K562 (cell line): ENCODE measurements around the gene NDUFS8. TPM values are rescaled to one million over a fixed set of nuclear protein-coding genes. Genes with fewer than 3 reads are reported as not detected.

ENCODE experiments used
- EP300 ChIP-seq: IDR thresholded peaks from 2 replicates; pipeline ENCODE4 v1.6.1; 2012; ENCODE audit warnings: low read length, improper control_type of control experiment
- ESRRA ChIP-seq: fragments of 450-650 bp; IDR thresholded peaks from 2 replicates; pipeline ENCODE4 v1.6.1; 2014; ENCODE audit warnings: low read depth, mild to moderate bottlenecking, moderate library complexity, borderline replicate concordance
- FOS ChIP-seq: IDR thresholded peaks from 3 replicates; pipeline ENCODE4 v1.6.1; 2011; ENCODE audit not compliant: insufficient read length; ENCODE audit errors: extremely low read depth
- FOXA3 ChIP-seq, 2 experiments: fragments of 450-650 bp in 1 of 2; sonication (generic) in 1 of 2; formaldehyde crosslinking; IDR thresholded peaks in 1 of 2; conservative IDR thresholded peaks in 1 of 2; 2 replicates each; pipeline versions ENCODE4 v1.4.0 to v1.8.0; 2020 to 2022; ENCODE audit warnings: mild to moderate bottlenecking in 2 of 2, missing genetic modification reagents in 1 of 2
- HDAC6 ChIP-seq: IDR thresholded peaks from 2 replicates; pipeline ENCODE4 v1.6.1; 2012; ENCODE audit warnings: low read depth, mild to moderate bottlenecking, control low read depth, inconsistent platforms, low read length, moderate library complexity
- HNRNPL ChIP-seq: fragments of 200-400 bp; formaldehyde crosslinking; IDR thresholded peaks from 2 replicates; pipeline ENCODE4 v1.6.1; 2017; ENCODE audit warnings: low read depth, mild to moderate bottlenecking, low read length
- LARP7 ChIP-seq: fragments of 450-650 bp; IDR thresholded peaks from 2 replicates; pipeline ENCODE4 v1.6.1; 2016
- MAFF ChIP-seq: IDR thresholded peaks from 2 replicates; pipeline ENCODE4 v1.6.1; 2012; ENCODE audit warnings: low read length, improper control_type of control experiment
- MAFG ChIP-seq: fragments of 450-650 bp; conservative IDR thresholded peaks from 2 replicates; pipeline ENCODE4 v1.6.1; 2016; ENCODE audit warnings: missing genetic modification characterization, missing compliant biosample characterization
- MTA3 ChIP-seq: fragments of 450-650 bp; formaldehyde crosslinking; IDR thresholded peaks from 2 replicates; pipeline ENCODE4 v1.6.1; 2017; ENCODE audit warnings: mild to moderate bottlenecking, borderline replicate concordance
- NELFE ChIP-seq: IDR thresholded peaks from 2 replicates; pipeline ENCODE4 v1.6.1; 2011; ENCODE audit warnings: mild to moderate bottlenecking; ENCODE audit not compliant: insufficient read depth, insufficient read length
- SMARCA4 ChIP-seq: fragments of 450-650 bp; IDR thresholded peaks from 2 replicates; pipeline ENCODE4 v1.6.1; 2016
- TFAM ChIP-seq: fragments of 250-450 bp; sonication (Bioruptor Pico); conservative IDR thresholded peaks from 2 replicates; pipeline ENCODE4 v1.5.0; 2021; ENCODE audit warnings: mild to moderate bottlenecking, moderate library complexity
- ZBTB17 ChIP-seq: fragments of 450-650 bp; formaldehyde crosslinking; IDR thresholded peaks from 2 replicates; pipeline ENCODE4 v1.4.0; 2020; ENCODE audit warnings: mild to moderate bottlenecking
- ZNF217 ChIP-seq: sonication (generic); formaldehyde crosslinking; IDR thresholded peaks from 2 replicates; pipeline ENCODE4 v1.8.0; 2022; ENCODE audit warnings: mild to moderate bottlenecking, missing genetic modification reagents
- ZNF24 ChIP-seq: fragments of 450-650 bp; IDR thresholded peaks from 2 replicates; pipeline ENCODE4 v1.6.1; 2016
- ZNF311 ChIP-seq: fragments of 250-450 bp; sonication (Bioruptor Pico); IDR thresholded peaks from 2 replicates; pipeline ENCODE4 v1.4.0; 2020; ENCODE audit warnings: mild to moderate bottlenecking, moderate library complexity
- ZNF431 ChIP-seq: sonication (generic); formaldehyde crosslinking; IDR thresholded peaks from 2 replicates; pipeline ENCODE4 v1.8.0; 2022; ENCODE audit warnings: mild to moderate bottlenecking, missing genetic modification reagents
- ZNF695 ChIP-seq: fragments of 450-650 bp; formaldehyde crosslinking; IDR thresholded peaks from 2 replicates; pipeline ENCODE4 v1.4.0; 2020; ENCODE audit warnings: mild to moderate bottlenecking, moderate library complexity
- ZNF76 ChIP-seq: fragments of 250-450 bp; sonication (Bioruptor Pico); IDR thresholded peaks from 2 replicates; pipeline ENCODE4 v1.4.0; 2020; ENCODE audit warnings: mild to moderate bottlenecking, moderate library complexity, borderline replicate concordance
- ZNF77 ChIP-seq: fragments of 250-450 bp; sonication (Bioruptor Pico); IDR thresholded peaks from 2 replicates; pipeline ENCODE4 v1.5.0; 2020
- polyA plus RNA-seq, 8 experiments: library from polyadenylated mRNA; depleted of rRNA in 4 of 8; stranded (reverse) in 5 of 8; unstranded in 3 of 8; fragments of >200 nt; fragmentation: Nextera tagmentation in 2 of 8; fragmentation: Illumina TruSeq in 1 of 8; extraction: Ambion mirVana in 2 of 8; extraction: Trizol in 1 of 8; gene quantifications; 2 replicates each; pipeline versions ENCODE4 v1.2.1 to v1.2.3, GENCODE V29; 2011 to 2014; ENCODE audit warnings: inconsistent platforms in 1 of 8, missing spikeins in 1 of 8
- total RNA-seq, 7 experiments: library from RNA; depleted of rRNA in 6 of 7; stranded (reverse); fragments of >200 nt in 6 of 7; fragmentation: Illumina TruSeq in 2 of 7; extraction: Trizol in 2 of 7; gene quantifications; 2 replicates each; pipeline versions ENCODE4 v1.2.1 to v1.2.3, GENCODE V29; 2011 to 2021; ENCODE audit warnings: low replicate concordance in 1 of 7
- TF ChIP-seq, protein P1 (sequence below): fragments of 250-450 bp; sonication (Bioruptor Pico); IDR thresholded peaks from 2 replicates; pipeline ENCODE4 v1.8.0; 2021; ENCODE audit warnings: moderate library complexity, mild to moderate bottlenecking, inconsistent platforms
- TF ChIP-seq, protein P2 (sequence below): sonication (generic); formaldehyde crosslinking; IDR thresholded peaks from 2 replicates; pipeline ENCODE4 v1.8.0; 2022; ENCODE audit warnings: missing genetic modification reagents, mild to moderate bottlenecking, moderate library complexity, borderline replicate concordance
- TF ChIP-seq, protein P3 (sequence below): IDR thresholded peaks from 2 replicates; pipeline ENCODE4 v1.6.1; 2011; ENCODE audit not compliant: insufficient read length; ENCODE audit errors: extremely low read depth
- TF ChIP-seq, protein P4 (sequence below): fragments of 250-450 bp; sonication (Bioruptor Pico); IDR thresholded peaks from 2 replicates; pipeline ENCODE4 v1.6.1; 2021; ENCODE audit warnings: mild to moderate bottlenecking
- TF ChIP-seq, protein P5 (sequence below): fragments of 250-450 bp; sonication (Bioruptor Pico); IDR thresholded peaks from 2 replicates; pipeline ENCODE4 v1.8.0; 2021; ENCODE audit warnings: moderate library complexity, mild to moderate bottlenecking, inconsistent platforms

The NDUFS8 gene
- total and polyA plus RNA-seq, 9 of the 15 experiments (the other 6 are each of a cell fraction or from before 2014, with no cell fraction given): 36.5 to 351 (median 101) TPM

DNA sequence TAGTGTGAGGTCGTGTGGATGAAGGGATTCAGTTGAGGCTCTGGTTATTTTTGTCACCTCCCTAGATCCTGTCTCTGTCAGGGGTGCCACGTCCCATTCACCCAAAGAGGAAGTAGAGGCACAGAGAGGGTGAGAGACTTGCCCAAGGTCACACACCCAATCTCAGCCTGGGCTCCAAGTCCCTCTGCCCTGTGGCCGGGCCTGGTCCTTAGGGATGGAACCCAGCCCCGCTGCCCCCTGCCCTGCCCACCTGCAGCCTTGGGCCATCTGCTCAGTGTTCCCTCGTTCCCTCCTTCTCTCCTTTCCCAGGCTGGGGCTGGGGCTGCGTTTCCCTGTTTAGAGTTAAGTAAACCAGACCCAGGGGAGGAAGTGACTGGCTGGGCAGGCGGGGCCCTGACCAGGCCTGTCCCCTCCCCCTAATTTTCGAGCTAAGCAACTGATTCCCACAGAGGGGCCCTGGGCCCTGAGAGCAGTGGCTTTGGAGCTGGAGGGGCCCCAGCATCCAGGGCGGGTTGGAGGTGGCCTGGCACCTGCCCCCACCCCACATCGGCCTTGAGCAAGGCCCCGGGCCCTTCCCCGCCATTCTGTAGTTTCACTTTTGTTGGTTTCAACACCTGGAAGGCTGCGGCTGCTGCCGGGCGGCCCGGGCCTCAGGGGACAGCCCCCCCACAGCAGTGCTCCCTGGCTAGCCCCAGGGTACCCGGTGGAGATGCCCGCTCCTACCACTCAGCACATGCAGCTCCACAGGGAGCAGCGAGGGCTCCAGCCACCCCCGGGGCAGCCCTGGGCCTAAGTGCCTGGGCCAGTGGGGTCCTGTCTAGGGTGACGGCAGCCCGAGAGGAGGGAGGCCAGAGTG lies 9.8 kb downstream of the NDUFS8 start (continued):
- TF ChIP-seq HNRNPL: no peak
- TF ChIP-seq FOXA3 (CRISPR knock-in tag; conservative IDR thresholded peaks at IDR 0.05 in 1 of 2, IDR thresholded peaks at IDR 0.05 in 1 of 2): no peak; a peak in 1 of 4 replicates
- TF ChIP-seq SMARCA4: no peak
- no peak for TF ChIP-seq ZNF311 (CRISPR knock-in tag)
- no peak for TF ChIP-seq FOS
- no peak for TF ChIP-seq ZNF76
- TF ChIP-seq ZNF695 (CRISPR knock-in tag): no peak
- TF ChIP-seq, protein P1, sequence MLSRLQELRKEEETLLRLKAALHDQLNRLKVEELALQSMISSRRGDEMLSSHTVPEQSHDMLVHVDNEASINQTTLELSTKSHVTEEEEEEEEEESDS: no peak
- peak; percentile 55; the same call in 1 of the 2 replicates for TF ChIP-seq MTA3
- TF ChIP-seq ESRRA: no peak; the same call in 1 of the 2 replicates
- no peak for TF ChIP-seq LARP7
- TF ChIP-seq, protein P2, sequence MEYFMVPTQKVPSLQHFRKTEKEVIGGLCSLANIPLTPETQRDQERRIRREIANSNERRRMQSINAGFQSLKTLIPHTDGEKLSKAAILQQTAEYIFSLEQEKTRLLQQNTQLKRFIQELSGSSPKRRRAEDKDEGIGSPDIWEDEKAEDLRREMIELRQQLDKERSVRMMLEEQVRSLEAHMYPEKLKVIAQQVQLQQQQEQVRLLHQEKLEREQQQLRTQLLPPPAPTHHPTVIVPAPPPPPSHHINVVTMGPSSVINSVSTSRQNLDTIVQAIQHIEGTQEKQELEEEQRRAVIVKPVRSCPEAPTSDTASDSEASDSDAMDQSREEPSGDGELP: peak; percentile 41; the same call in 1 of the 2 replicates
- TF ChIP-seq ZBTB17 (CRISPR knock-in tag): no peak
- TF ChIP-seq MAFF: no peak
- TF ChIP-seq, protein P3, sequence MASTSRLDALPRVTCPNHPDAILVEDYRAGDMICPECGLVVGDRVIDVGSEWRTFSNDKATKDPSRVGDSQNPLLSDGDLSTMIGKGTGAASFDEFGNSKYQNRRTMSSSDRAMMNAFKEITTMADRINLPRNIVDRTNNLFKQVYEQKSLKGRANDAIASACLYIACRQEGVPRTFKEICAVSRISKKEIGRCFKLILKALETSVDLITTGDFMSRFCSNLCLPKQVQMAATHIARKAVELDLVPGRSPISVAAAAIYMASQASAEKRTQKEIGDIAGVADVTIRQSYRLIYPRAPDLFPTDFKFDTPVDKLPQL: no peak
- TF ChIP-seq, protein P4, sequence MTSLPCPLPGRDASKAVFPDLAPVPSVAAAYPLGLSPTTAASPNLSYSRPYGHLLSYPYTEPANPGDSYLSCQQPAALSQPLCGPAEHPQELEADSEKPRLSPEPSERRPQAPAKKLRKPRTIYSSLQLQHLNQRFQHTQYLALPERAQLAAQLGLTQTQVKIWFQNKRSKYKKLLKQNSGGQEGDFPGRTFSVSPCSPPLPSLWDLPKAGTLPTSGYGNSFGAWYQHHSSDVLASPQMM (CRISPR knock-in tag): no peak
- no peak for TF ChIP-seq TFAM
- TF ChIP-seq ZNF431 (CRISPR knock-in tag): no peak
- TF ChIP-seq MAFG (tag): no peak
- TF ChIP-seq ZNF24: no peak
- no peak for TF ChIP-seq ZNF217
- TF ChIP-seq, protein P5, sequence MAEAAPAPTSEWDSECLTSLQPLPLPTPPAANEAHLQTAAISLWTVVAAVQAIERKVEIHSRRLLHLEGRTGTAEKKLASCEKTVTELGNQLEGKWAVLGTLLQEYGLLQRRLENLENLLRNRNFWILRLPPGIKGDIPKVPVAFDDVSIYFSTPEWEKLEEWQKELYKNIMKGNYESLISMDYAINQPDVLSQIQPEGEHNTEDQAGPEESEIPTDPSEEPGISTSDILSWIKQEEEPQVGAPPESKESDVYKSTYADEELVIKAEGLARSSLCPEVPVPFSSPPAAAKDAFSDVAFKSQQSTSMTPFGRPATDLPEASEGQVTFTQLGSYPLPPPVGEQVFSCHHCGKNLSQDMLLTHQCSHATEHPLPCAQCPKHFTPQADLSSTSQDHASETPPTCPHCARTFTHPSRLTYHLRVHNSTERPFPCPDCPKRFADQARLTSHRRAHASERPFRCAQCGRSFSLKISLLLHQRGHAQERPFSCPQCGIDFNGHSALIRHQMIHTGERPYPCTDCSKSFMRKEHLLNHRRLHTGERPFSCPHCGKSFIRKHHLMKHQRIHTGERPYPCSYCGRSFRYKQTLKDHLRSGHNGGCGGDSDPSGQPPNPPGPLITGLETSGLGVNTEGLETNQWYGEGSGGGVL (CRISPR knock-in tag): no peak
- no peak for TF ChIP-seq EP300
- TF ChIP-seq NELFE: no peak
- TF ChIP-seq ZNF77 (CRISPR knock-in tag): no peak
- TF ChIP-seq HDAC6: no peak
